Epithelial cell of umbilical artery (primary cell): ENCODE data around the gene CDK19. TPM values are rescaled to one million over a fixed set of nuclear protein-coding genes. Genes with fewer than 3 reads are reported as not detected.

Experiments
- total RNA-seq: library from RNA; depleted of rRNA; stranded (reverse); fragments of >200 nt; gene quantifications from 2 replicates; pipeline ENCODE4 v1.2.3, GENCODE V29; 2014

The CDK19 gene
- 4.3 and 4.9 TPM in 2 replicates for total RNA-seq

DNA sequence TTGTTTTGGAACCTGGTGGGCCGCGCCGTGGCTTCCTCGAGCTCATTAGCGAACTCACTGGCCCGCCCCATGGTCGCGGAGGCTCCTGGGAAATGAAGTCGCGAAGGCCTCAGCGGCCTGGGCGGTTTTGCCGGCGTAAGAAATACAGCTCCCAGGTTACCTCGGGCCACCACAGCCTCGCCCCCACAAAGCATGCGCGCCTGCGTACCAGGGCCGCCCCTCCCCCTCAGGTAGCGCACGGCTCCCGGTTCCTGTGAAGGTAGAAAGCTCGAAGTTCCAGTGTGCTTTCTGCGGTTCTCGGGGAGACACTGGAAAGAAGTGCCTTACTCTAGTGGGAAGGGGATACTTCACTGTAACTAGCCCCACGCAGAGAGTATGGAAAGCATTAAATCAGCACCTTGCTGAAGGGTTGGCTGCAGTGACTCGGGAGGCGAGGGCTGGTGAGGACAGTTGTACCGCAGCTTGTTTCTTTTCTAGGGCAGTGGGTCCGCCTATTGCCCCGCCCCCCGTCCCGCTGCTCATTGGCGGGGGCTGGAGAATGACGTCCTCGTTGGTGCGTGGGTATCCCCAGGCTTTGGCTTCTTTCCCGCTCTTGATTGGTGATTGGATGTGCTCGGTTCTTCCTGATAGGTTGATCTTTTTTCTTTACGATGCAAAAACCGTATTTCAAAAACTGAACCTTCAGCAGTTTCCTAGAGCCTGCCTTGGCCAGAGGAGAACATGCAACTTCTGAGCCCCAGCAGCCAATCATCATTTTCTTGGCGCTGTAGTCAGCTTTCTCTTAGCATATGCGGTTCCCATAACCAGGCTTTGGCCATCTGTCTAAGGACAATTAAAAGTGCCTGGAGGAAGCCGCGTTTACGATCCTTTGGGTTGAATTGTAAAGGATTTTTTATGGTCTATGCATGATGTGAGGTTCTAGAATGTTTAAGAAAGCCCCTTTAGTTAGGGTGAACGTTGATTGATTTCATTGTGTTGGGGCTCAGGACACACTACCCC lies at the start of gene CDK19:
Gene CDK19 (minus strand): TSS at position 59 of the 999 bp plus-strand sequence. CDS start 333 bp downstream, outside the sequence.

Other genes starting within 250 kb of the CDK19 start
- gene AMD1, start 59.3 kb upstream of the CDK19 start, total RNA-seq: 72.3 and 81.5 TPM in 2 replicates
- 51.0 and 92.9 TPM in 2 replicates for gene GTF3C6, start 143.2 kb upstream of the CDK19 start, total RNA-seq
- gene RPF2, start 166.6 kb upstream of the CDK19 start, total RNA-seq: 17.5 and 39.7 TPM in 2 replicates